HCT116 (cell line): ENCODE measurements around the gene GNG13. TPM values are rescaled to one million over a fixed set of nuclear protein-coding genes. Genes with fewer than 3 reads are reported as not detected.

Source experiments
- ATAC-seq: fragments of 200-7000 bp; cut with Tn5 transposase; 2 replicates; pipeline ENCODE4 v1.9.1; 2020; ENCODE audit warnings: mild to moderate bottlenecking, moderate library complexity
- BruUV-seq: library from RNA; stranded (reverse); fragments of 400-500 nt; replicated peaks from 2 replicates; lab custom pipeline; 2021; lab: Mats Ljungman, UMichigan
- CTCF ChIA-PET: fragments of 300-600 bp; sonication (Branson Sonifier 250); formaldehyde crosslinking; loops from one replicate; lab custom pipeline; 2021; ENCODE audit warnings: antibody characterized with exemption; lab: Charles Lee
- POLR2A ChIA-PET: fragments of 300-600, 350-600 bp; sonication (Branson Sonifier 250); formaldehyde crosslinking; loops from one replicate; lab custom pipeline; 2021; ENCODE audit warnings: antibody characterized with exemption; lab: Charles Lee
- RAD21 ChIA-PET, 2 experiments: fragments of 300-600 bp; sonication (Branson Sonifier 250); formaldehyde crosslinking; loops; one replicate each; lab custom pipeline; 2023; ENCODE audit warnings: low total read pairs in 2 of 2; ENCODE audit not compliant: uncharacterized antibody in 2 of 2, unreplicated experiment in 2 of 2, low non-redundant PET in 1 of 2; lab: Charles Lee
- DNase-seq: peaks from one replicate; pipeline ENCODE4 v3.0.0-alpha.2; 2010; ENCODE audit warnings: low read depth, low spot score
- H2AFZ ChIP-seq: fragments of 200-600 bp; shearing (Covaris generic), sonication (generic); 2 replicates; pipeline ENCODE4 v1.6.1; 2017; ENCODE audit warnings: low read depth, mixed run types, mixed read lengths, antibody characterized with exemption, low read length; ENCODE audit not compliant: poor library complexity, severe bottlenecking
- H3K27ac ChIP-seq: 2 replicates; pipeline ENCODE4 v1.5.1; 2012; ENCODE audit warnings: low read depth, low read length
- H3K27me3 ChIP-seq: fragments of 200-600 bp; sonication (generic); 2 replicates; pipeline ENCODE4 v1.6.1; 2016; ENCODE audit warnings: mixed run types, low read length, mixed read lengths; ENCODE audit not compliant: insufficient read depth
- H3K36me3 ChIP-seq, 2 experiments: fragments of 200-500 bp in 1 of 2; fragments of 200-600 bp in 1 of 2; sonication (Bioruptor generic) in 1 of 2; sonication (generic) in 1 of 2; 2 replicates each; pipeline versions ENCODE4 v1.5.1 to v1.6.1; 2014 to 2016; ENCODE audit warnings: low read length in 2 of 2, inconsistent platforms in 1 of 2, mixed read lengths in 1 of 2, mixed run types in 1 of 2; ENCODE audit not compliant: insufficient read depth in 2 of 2, control insufficient read depth in 1 of 2
- H3K4me1 ChIP-seq, 2 experiments: fragments of 200-600 bp in 1 of 2; sonication (generic) in 1 of 2; 2 replicates each; pipeline versions ENCODE4 v1.5.1 to v1.6.1; 2012 to 2017; ENCODE audit warnings: low read length in 2 of 2, inconsistent platforms in 1 of 2, mild to moderate bottlenecking in 1 of 2, mixed read lengths in 1 of 2, mixed run types in 1 of 2, moderate library complexity in 1 of 2; ENCODE audit not compliant: insufficient read depth in 2 of 2, control insufficient read depth in 1 of 2
- H3K4me2 ChIP-seq: fragments of 200-600 bp; sonication (generic); 2 replicates; pipeline ENCODE4 v1.6.1; 2017; ENCODE audit warnings: mixed run types, low read length, mixed read lengths
- H3K4me3 ChIP-seq, 2 experiments: fragments of 200-600 bp in 1 of 2; sonication (generic) in 1 of 2; replicated peaks in 1 of 2; 2 replicates each; pipeline ENCODE4 v1.5.1; 2011 to 2016; ENCODE audit warnings: low read length in 2 of 2, control low read depth in 1 of 2, low read depth in 1 of 2, mild to moderate bottlenecking in 1 of 2, mixed read lengths in 1 of 2, mixed run types in 1 of 2
- H3K79me2 ChIP-seq: fragments of 200-600 bp; sonication (generic); 2 replicates; pipeline ENCODE4 v1.6.1; 2017; ENCODE audit warnings: mild to moderate bottlenecking, mixed run types, low read length, moderate library complexity, mixed read lengths; ENCODE audit not compliant: insufficient read depth
- H3K9ac ChIP-seq: fragments of 200-600 bp; sonication (generic); 2 replicates; pipeline ENCODE4 v1.6.1; 2016; ENCODE audit warnings: low read length, mixed read lengths
- H3K9me2 ChIP-seq: fragments of 200-600 bp; sonication (generic), shearing (Covaris generic); 2 replicates; pipeline ENCODE4 v1.6.1; 2017; ENCODE audit warnings: mixed run types, mild to moderate bottlenecking, moderate library complexity; ENCODE audit not compliant: insufficient read depth
- H3K9me3 ChIP-seq, 2 experiments: fragments of 200-500 bp in 1 of 2; fragments of 200-600 bp in 1 of 2; sonication (Bioruptor generic) in 1 of 2; sonication (generic) in 1 of 2; 2 replicates each; pipeline ENCODE4 v1.6.1; 2014 to 2017; ENCODE audit warnings: low read length in 2 of 2, mixed read lengths in 2 of 2, inconsistent platforms in 1 of 2, low read depth in 1 of 2, mild to moderate bottlenecking in 1 of 2, mixed run types in 1 of 2, moderate library complexity in 1 of 2; ENCODE audit not compliant: control insufficient read depth in 1 of 2, insufficient read depth in 1 of 2
- H4K20me1 ChIP-seq: fragments of 200-600 bp; sonication (generic), shearing (Covaris generic); 2 replicates; pipeline ENCODE4 v1.6.1; 2017; ENCODE audit warnings: mixed run types, mild to moderate bottlenecking, moderate library complexity; ENCODE audit not compliant: insufficient read depth
- EZH2 ChIP-seq: fragments of 200-600 bp; sonication (generic); IDR thresholded peaks from 2 replicates; pipeline ENCODE4 v1.6.1; 2017; ENCODE audit warnings: antibody characterized with exemption, mixed run types
- POLR2A ChIP-seq: IDR thresholded peaks from 2 replicates; pipeline ENCODE4 v1.7.0; 2011; ENCODE audit warnings: borderline replicate concordance; ENCODE audit not compliant: insufficient read depth, insufficient read length; ENCODE audit errors: extremely low read depth
- POLR2AphosphoS5 ChIP-seq: IDR thresholded peaks from 2 replicates; pipeline ENCODE4 v1.6.1; 2011; ENCODE audit warnings: mild to moderate bottlenecking, low read depth, low read length, moderate library complexity
- YY1 ChIP-seq: IDR thresholded peaks from 2 replicates; pipeline ENCODE4 v1.6.1; 2011; ENCODE audit warnings: low read length, low read depth, moderate library complexity, mild to moderate bottlenecking; ENCODE audit not compliant: insufficient replicate concordance; ENCODE audit errors: extremely low read depth
- ZNF274 ChIP-seq: fragments of 200-500 bp; sonication (Bioruptor generic); IDR thresholded peaks from 2 replicates; pipeline ENCODE4 v1.6.1; 2014; ENCODE audit warnings: mild to moderate bottlenecking, low read depth, low read length, inconsistent platforms
- intact Hi-C: fragments of 100-400 bp; cut with micrococcal nuclease; formaldehyde crosslinking; loops from 2 replicates; pipeline ENCODE4 v1.10.0; 2022
- total RNA-seq: library from RNA; stranded (reverse); gene quantifications from one replicate; pipeline ENCODE4 v1.2.1, GENCODE V29; 2021; ENCODE audit not compliant: unreplicated experiment
- TF ChIP-seq, protein P1 (sequence below): IDR thresholded peaks from 2 replicates; pipeline ENCODE4 v1.6.1; 2012
- TF ChIP-seq, protein P2 (sequence below): IDR thresholded peaks from 2 replicates; pipeline ENCODE4 v1.6.1; 2011; ENCODE audit warnings: mild to moderate bottlenecking, low read length, moderate library complexity; ENCODE audit not compliant: insufficient replicate concordance; ENCODE audit errors: extremely low read depth
- TF ChIP-seq, protein P3 (sequence below), 3 experiments: fragments of 200-600 bp in 1 of 3; sonication (generic) in 1 of 3; IDR thresholded peaks in 2 of 3; conservative IDR thresholded peaks in 1 of 3; 2 replicates each; pipeline ENCODE4 v1.5.1; 2012 to 2017; ENCODE audit warnings: low read depth in 2 of 3, low read length in 2 of 3, antibody characterized with exemption in 1 of 3, borderline replicate concordance in 1 of 3, control low read depth in 1 of 3, mild to moderate bottlenecking in 1 of 3, mixed read lengths in 1 of 3, mixed run types in 1 of 3, moderate library complexity in 1 of 3; ENCODE audit not compliant: insufficient read depth in 1 of 3

The GNG13 gene
- total RNA-seq, 1 experiment from 2014 or later, result not detected

DNA sequence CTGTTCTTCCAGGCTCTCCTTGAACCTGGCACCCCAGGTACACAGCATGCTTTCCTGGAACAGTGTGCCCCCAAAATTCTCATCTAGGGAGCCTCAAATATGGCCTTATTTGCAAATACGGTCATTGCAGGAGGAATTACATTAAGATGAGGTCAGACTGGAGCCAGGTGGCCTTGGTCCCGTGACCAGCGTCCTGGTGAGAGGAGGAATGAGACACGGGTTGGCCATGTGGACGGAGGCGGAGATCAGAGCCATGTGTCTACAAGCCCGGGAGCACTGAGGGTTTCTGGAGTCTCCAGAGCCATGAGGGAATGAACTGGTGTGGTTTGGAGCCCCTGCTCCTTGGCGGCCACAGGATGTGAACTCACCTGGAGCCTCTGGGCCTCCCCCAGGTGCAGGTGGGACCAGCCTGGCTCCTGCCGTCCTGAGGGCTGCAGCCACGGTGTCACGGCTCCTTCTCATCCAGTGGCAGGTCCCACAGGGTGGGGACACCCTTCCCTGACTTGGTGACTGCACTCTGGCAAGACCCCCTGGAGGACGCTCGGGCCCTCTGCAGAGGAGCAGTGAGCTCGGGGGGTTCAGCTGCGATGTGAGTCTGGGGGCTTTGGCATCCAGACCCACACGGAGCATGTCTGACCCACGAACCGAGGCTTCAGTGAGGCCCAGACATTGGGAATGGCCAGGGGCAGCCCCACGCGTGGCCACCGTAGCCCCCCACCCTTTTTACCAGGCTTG, 21.8 kb upstream of the GNG13 start:
- no peak overlapping the region for H3K4me3 ChIP-seq
- TF ChIP-seq POLR2A, result no peak
- TF ChIP-seq, protein P1, sequence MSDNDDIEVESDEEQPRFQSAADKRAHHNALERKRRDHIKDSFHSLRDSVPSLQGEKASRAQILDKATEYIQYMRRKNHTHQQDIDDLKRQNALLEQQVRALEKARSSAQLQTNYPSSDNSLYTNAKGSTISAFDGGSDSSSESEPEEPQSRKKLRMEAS, result no peak
- no peak for TF ChIP-seq YY1
- TF ChIP-seq EZH2, result no peak
- TF ChIP-seq, protein P2, sequence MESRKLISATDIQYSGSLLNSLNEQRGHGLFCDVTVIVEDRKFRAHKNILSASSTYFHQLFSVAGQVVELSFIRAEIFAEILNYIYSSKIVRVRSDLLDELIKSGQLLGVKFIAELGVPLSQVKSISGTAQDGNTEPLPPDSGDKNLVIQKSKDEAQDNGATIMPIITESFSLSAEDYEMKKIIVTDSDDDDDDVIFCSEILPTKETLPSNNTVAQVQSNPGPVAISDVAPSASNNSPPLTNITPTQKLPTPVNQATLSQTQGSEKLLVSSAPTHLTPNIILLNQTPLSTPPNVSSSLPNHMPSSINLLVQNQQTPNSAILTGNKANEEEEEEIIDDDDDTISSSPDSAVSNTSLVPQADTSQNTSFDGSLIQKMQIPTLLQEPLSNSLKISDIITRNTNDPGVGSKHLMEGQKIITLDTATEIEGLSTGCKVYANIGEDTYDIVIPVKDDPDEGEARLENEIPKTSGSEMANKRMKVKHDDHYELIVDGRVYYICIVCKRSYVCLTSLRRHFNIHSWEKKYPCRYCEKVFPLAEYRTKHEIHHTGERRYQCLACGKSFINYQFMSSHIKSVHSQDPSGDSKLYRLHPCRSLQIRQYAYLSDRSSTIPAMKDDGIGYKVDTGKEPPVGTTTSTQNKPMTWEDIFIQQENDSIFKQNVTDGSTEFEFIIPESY, result no peak
- no peak for TF ChIP-seq ZNF274
- TF ChIP-seq, protein P3, sequence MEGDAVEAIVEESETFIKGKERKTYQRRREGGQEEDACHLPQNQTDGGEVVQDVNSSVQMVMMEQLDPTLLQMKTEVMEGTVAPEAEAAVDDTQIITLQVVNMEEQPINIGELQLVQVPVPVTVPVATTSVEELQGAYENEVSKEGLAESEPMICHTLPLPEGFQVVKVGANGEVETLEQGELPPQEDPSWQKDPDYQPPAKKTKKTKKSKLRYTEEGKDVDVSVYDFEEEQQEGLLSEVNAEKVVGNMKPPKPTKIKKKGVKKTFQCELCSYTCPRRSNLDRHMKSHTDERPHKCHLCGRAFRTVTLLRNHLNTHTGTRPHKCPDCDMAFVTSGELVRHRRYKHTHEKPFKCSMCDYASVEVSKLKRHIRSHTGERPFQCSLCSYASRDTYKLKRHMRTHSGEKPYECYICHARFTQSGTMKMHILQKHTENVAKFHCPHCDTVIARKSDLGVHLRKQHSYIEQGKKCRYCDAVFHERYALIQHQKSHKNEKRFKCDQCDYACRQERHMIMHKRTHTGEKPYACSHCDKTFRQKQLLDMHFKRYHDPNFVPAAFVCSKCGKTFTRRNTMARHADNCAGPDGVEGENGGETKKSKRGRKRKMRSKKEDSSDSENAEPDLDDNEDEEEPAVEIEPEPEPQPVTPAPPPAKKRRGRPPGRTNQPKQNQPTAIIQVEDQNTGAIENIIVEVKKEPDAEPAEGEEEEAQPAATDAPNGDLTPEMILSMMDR (IDR thresholded peaks at IDR 0.05 in 2 of 3, conservative IDR thresholded peaks at IDR 0.05 in 1 of 3; ENCODE audit: borderline replicate concordance in 1 of 3, insufficient read depth in 1 of 3, low read depth in 2 of 3, low read length in 2 of 3), result no peak
- TF ChIP-seq POLR2AphosphoS5, result no peak
- TF ChIP-seq, all 23 proteins: peak for 0
- Histone ChIP-seq H4K20me1 (no peaks in the 10 kb centered on the region), H3K4me1 (no peaks in the 10 kb centered on the region), H3K4me2 (no peak overlapping the region), H2AFZ (no peak overlapping the region), H3K9ac (no peak overlapping the region), H3K79me2 (no peaks in the 10 kb centered on the region), H3K9me2 (no peaks in the 10 kb centered on the region), H3K27me3 (no peaks in the 10 kb centered on the region), H3K27ac (no peak overlapping the region), H3K9me3 (no peaks in the 10 kb centered on the region), H3K36me3 (no peaks in the 10 kb centered on the region)
- no peak for DNase-seq
- POLR2A ChIA-PET, result interaction anchor here (0.6 kb wide), 1 partner anchor 34 kb away, joined by 3 read pairs; the partner anchor contains the start of genes CHTF18 and RPUSD1
- CTCF ChIA-PET, result no interaction called here
- BruUV-seq, result no TSS peak
- intact Hi-C loops, result no loop called here
- no peak for ATAC-seq
- RAD21 ChIA-PET, result no interaction called here
